HFFc6 (cell line): ENCODE results near the gene SDHC. TPM values are rescaled to one million over a fixed set of nuclear protein-coding genes. Genes with fewer than 3 reads are reported as not detected.
"Not testable (repeated sequence)": the region's sequence is repeated elsewhere in the genome, so short reads cannot be mapped to it uniquely, and the experiment has no call there.

Experiments used
- DNase-seq: peaks from one replicate; pipeline ENCODE4 v3.0.0-alpha.2; 2018
- H3K27ac Mint-ChIP-seq: 2 replicates; pipeline ENCODE4 v1.8.0; 2020; ENCODE audit warnings: mild to moderate bottlenecking, mixed read lengths
- H3K27me3 Mint-ChIP-seq: 2 replicates; pipeline ENCODE4 v1.8.0; 2021; ENCODE audit warnings: mild to moderate bottlenecking, moderate library complexity, mixed read lengths; ENCODE audit not compliant: insufficient read depth
- H3K36me3 Mint-ChIP-seq: 2 replicates; pipeline ENCODE4 v1.8.0; 2021; ENCODE audit warnings: low read depth, mixed read lengths
- H3K4me1 Mint-ChIP-seq: 2 replicates; pipeline ENCODE4 v1.8.0; 2020; ENCODE audit warnings: low read depth, mixed read lengths
- H3K4me3 Mint-ChIP-seq: 2 replicates; pipeline ENCODE4 v1.8.0; 2020; ENCODE audit warnings: mild to moderate bottlenecking, moderate library complexity, mixed read lengths
- H3K9me3 Mint-ChIP-seq: 2 replicates; pipeline ENCODE4 v1.8.0; 2020; ENCODE audit warnings: mild to moderate bottlenecking, mixed read lengths
- total RNA-seq, 6 experiments: library from RNA; stranded (reverse); fragmentation: NEBNext Ultra II Directional; extraction: Animal tissue kit (Norgen Biotek cat#: 25700); gene quantifications; 2 replicates in 1 of 6; 3 replicates in 5 of 6; pipeline ENCODE4 v1.2.3, GENCODE V29; 2021
- TF ChIP-seq, protein P1 (sequence below): fragments of 200-600 bp; sonication (generic); IDR thresholded peaks from 2 replicates; pipeline ENCODE4 v1.5.0; 2021; ENCODE audit warnings: antibody characterized with exemption, mild to moderate bottlenecking

Gene SDHC
- total RNA-seq, 6 experiments from 2014 or later = 237 to 285 (median 247) TPM

DNA sequence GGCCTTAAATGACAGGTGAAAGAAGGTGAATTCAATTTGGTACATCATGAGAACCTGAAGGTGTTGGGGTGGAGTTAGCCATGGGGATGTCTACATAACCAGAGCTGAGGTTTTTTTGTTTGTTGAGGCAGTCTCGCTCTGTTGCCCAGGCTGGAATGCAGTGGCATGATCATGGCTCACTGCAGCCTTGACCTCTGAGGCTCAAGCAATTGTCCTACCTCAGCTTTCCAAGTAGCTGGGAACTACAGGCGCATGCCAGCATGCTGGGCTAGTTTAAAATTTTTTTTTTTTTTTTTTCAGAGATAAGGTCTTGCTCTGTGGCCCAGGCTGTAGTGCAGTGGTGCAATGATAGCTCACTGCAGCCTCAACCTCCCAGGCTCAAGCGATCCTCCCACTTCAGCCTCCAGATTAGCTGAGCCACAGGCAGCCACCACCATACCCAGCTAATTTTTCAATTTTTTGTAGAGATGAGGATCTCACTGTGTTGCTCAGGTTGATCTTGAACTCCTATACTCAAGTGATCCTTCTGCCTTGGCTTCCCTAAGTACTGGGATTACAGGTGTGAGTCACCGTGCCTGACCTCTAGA is 2.5 kb upstream of the SDHC start:
- Mint-ChIP-seq H3K9me3 (no peaks in the 10 kb centered on the region), H3K4me1 (peaks cover 39% of the 10 kb centered on the region), H3K27ac (no peak overlapping the region), H3K4me3 (no peak overlapping the region), H3K36me3 (peaks cover 6% of the 10 kb centered on the region; the same call in 1 of the 2 replicates), H3K27me3 (peaks cover 11% of the 10 kb centered on the region)
- TF ChIP-seq, protein P1, sequence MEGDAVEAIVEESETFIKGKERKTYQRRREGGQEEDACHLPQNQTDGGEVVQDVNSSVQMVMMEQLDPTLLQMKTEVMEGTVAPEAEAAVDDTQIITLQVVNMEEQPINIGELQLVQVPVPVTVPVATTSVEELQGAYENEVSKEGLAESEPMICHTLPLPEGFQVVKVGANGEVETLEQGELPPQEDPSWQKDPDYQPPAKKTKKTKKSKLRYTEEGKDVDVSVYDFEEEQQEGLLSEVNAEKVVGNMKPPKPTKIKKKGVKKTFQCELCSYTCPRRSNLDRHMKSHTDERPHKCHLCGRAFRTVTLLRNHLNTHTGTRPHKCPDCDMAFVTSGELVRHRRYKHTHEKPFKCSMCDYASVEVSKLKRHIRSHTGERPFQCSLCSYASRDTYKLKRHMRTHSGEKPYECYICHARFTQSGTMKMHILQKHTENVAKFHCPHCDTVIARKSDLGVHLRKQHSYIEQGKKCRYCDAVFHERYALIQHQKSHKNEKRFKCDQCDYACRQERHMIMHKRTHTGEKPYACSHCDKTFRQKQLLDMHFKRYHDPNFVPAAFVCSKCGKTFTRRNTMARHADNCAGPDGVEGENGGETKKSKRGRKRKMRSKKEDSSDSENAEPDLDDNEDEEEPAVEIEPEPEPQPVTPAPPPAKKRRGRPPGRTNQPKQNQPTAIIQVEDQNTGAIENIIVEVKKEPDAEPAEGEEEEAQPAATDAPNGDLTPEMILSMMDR = no peak
- DNase-seq = no peak

DNA sequence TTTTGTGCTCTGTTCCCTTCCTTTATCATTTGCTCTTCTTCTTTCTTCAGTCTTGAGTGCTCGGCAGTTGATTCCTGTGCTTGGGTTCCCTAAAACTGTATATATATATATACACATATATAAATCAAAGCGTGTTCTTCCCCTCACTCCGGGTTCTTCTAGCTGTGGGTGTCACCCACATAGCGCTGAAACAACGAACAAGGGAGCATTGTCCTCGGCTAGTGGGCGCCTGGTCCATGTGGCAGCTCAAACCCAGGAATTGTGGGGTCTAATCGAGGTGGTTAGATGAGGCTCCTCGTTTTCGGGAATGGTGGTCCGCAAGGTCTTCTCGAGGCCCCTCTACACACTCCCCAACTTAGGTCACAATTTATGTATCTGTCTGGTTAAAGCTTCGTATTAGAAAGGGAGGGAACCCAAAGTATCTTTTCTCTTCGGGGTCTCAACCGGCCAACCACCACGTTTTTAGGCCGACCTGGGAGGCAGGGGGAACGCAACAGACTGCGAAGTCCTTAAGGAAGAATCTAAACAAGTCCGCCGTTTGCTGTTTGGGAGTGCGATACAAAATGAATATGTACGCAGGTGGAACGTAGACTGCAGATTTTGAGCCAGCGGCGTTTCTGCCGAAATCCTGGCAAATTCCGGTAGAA is 504 bp upstream of the SDHC start:
- H3K36me3 Mint-ChIP-seq = peaks cover 6% of the 10 kb centered on the region
- H3K4me3 Mint-ChIP-seq = peak overlapping the region; percentile 98
- no peaks in the 10 kb centered on the region for H3K9me3 Mint-ChIP-seq
- peak overlapping the region; percentile 98 for H3K27ac Mint-ChIP-seq
- TF ChIP-seq, protein P1 = no peak
- DNase-seq = no peak
- H3K4me1 Mint-ChIP-seq = peaks cover 27% of the 10 kb centered on the region
- H3K27me3 Mint-ChIP-seq = peaks cover 6% of the 10 kb centered on the region

DNA sequence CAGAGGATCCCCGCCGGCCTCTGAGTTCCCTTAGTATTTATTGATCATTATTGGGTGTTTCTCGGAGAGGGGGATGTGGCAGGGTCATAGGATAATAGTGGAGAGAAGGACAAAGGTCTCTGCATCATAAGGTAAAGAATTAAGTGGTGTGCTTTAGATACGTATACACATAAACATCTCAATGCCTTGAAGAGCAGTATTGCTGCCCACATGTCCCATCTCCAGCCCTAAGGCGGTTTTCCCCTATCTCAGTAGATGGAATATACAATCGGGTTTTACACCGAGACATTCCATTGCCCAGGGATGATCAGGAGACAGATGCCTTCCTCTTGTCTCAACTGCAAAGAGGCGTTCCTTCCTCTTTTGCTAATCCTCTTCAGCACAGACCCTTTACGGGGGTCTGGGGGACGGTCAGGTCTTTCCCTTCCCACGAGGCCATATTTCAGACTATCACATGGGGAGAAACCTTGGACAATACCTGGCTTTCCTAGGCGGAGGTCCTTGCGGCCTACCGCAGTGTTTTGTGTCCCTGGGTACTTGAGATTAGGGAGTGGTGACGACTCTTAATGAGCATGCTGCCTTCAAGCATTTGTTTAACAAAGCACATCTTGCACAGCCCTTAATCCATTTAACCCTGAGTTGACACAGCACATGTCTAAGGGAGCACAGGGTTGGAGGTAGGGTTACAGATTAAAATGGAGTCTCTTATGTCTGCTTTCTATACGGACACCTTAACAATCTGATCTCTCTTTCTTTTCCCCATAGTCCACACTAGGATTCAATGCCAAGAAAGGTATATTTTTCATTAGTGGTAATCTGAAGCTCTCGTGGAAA is 1.9 kb downstream of the SDHC start:
- H3K27me3 Mint-ChIP-seq, H3K27ac Mint-ChIP-seq, DNase-seq, H3K36me3 Mint-ChIP-seq, H3K9me3 Mint-ChIP-seq: not testable (repeated sequence)
- Mint-ChIP-seq H3K4me3 (peak overlapping the region; percentile 98), H3K4me1 (peaks cover 27% of the 10 kb centered on the region)

DNA sequence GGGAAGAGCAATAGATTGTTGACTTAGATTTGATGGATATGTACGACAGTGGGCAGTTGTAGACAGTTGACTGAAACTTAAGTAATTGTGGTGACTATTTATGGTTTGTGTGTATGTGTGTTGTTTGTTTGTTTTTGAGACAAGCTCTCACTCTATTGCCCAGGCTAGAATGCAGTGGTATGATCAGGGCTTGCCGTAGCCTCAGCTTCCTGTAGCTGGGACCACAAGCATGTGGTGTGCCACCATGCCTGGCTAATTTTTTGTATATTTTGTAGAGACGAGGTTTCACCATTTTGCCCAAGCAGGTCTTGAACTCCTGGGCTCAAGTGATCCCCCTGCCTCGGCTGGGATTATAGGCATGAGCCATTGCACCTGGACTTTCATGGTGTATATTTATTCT is 9.8 kb downstream of the SDHC start:
- peaks cover 4% of the 10 kb centered on the region; the same call in 1 of the 2 replicates for H3K36me3 Mint-ChIP-seq
- no peaks in the 10 kb centered on the region for H3K4me1 Mint-ChIP-seq
- no peak overlapping the region for H3K4me3 Mint-ChIP-seq
- no peak for DNase-seq
- H3K27me3 Mint-ChIP-seq = no peaks in the 10 kb centered on the region; the same call in 1 of the 2 replicates
- TF ChIP-seq, protein P1 = no peak
- H3K9me3 Mint-ChIP-seq = no peaks in the 10 kb centered on the region
- no peak overlapping the region for H3K27ac Mint-ChIP-seq

DNA sequence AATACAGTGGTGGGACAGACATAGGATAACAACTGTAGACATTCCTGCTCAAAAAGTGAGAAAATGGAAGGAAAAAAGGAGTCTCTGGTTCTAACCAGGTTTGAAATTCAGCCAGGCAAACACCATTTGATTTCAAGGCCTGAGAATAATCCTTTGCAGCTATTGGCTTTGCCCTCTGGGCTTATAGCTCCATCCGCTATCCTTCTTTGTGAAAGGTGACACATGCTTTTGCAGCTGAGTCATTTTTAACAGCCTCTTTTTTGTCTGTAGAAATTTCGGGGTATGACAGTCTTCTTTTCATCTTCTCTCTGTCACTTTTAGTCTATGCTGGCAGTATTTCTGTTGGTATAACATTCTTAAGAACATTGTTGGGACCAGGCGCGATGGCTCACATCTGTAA is 16.2 kb downstream of the SDHC start:
- no peak overlapping the region for H3K27ac Mint-ChIP-seq
- H3K36me3 Mint-ChIP-seq = peaks cover 20% of the 10 kb centered on the region; the same call in 1 of the 2 replicates

More for the DNA sequence above, 16.2 kb downstream of the SDHC start:
- TF ChIP-seq, protein P1 = no peak
- peak; percentile 16 for DNase-seq
- Mint-ChIP-seq H3K4me1 (peaks cover 11% of the 10 kb centered on the region), H3K27me3 (no peaks in the 10 kb centered on the region; the same call in 1 of the 2 replicates), H3K9me3 (no peaks in the 10 kb centered on the region), H3K4me3 (no peak overlapping the region)
